HEK293T (cell line): ENCODE data around the gene HSPA12A.

Source experiments
- CTCF ChIA-PET: fragments of 350-600 bp; formaldehyde crosslinking; extraction: SDS; loops from one replicate; lab custom pipeline; 2021; ENCODE audit warnings: antibody characterized with exemption, inconsistent platforms; lab: Yijun Ruan, JAX
- POLR2A ChIA-PET: fragments of 350-600 bp; formaldehyde crosslinking; extraction: SDS; loops from one replicate; lab custom pipeline; 2020; ENCODE audit warnings: antibody characterized with exemption, inconsistent platforms; lab: Yijun Ruan, JAX
- DNase-seq: peaks from one replicate; pipeline ENCODE4 v3.0.0; 2012; ENCODE audit warnings: mixed read lengths; ENCODE audit errors: extremely low spot score
- ARNT ChIP-seq: fragments of 450-650 bp; IDR thresholded peaks from 2 replicates; pipeline ENCODE4 v1.6.1; 2017; ENCODE audit warnings: mild to moderate bottlenecking
- BHLHE40 ChIP-seq: fragments of 450-650 bp; IDR thresholded peaks from 2 replicates; pipeline ENCODE4 v1.6.1; 2016; ENCODE audit warnings: mild to moderate bottlenecking, moderate library complexity, borderline replicate concordance
- CTBP1 ChIP-seq: fragments of 450-650 bp; IDR thresholded peaks from 2 replicates; pipeline ENCODE4 v1.6.1; 2016; ENCODE audit warnings: borderline replicate concordance
- ELF4 ChIP-seq: fragments of 450-650 bp; IDR thresholded peaks from 2 replicates; pipeline ENCODE4 v1.6.1; 2017; ENCODE audit warnings: antibody characterized with exemption
- FOXA1 ChIP-seq: fragments of 450-650 bp; IDR thresholded peaks from 2 replicates; pipeline ENCODE4 v1.6.1; 2016; ENCODE audit warnings: mild to moderate bottlenecking
- FOXK2 ChIP-seq: fragments of 450-650 bp; IDR thresholded peaks from 2 replicates; pipeline ENCODE4 v1.6.1; 2016; ENCODE audit warnings: mild to moderate bottlenecking
- FOXM1 ChIP-seq: fragments of 450-650 bp; IDR thresholded peaks from 2 replicates; pipeline ENCODE4 v1.6.1; 2017; ENCODE audit warnings: mild to moderate bottlenecking, borderline replicate concordance
- HDGF ChIP-seq: fragments of 450-650 bp; IDR thresholded peaks from 2 replicates; pipeline ENCODE4 v1.6.1; 2017; ENCODE audit warnings: antibody characterized with exemption, borderline replicate concordance
- L3MBTL2 ChIP-seq: fragments of 450-650 bp; conservative IDR thresholded peaks from 2 replicates; pipeline ENCODE4 v1.6.1; 2016; ENCODE audit warnings: mild to moderate bottlenecking
- LEF1 ChIP-seq: fragments of 450-650 bp; IDR thresholded peaks from 2 replicates; pipeline ENCODE4 v1.6.1; 2017; ENCODE audit warnings: mild to moderate bottlenecking, borderline replicate concordance
- NFRKB ChIP-seq: fragments of 450-650 bp; IDR thresholded peaks from 2 replicates; pipeline ENCODE4 v1.6.1; 2016; ENCODE audit warnings: mild to moderate bottlenecking, moderate library complexity
- SP1 ChIP-seq: fragments of 450-650 bp; IDR thresholded peaks from 2 replicates; pipeline ENCODE4 v1.6.1; 2017
- SUZ12 ChIP-seq: fragments of 450-650 bp; IDR thresholded peaks from 2 replicates; pipeline ENCODE4 v1.6.1; 2016; ENCODE audit warnings: mild to moderate bottlenecking
- TARDBP ChIP-seq: fragments of 450-650 bp; IDR thresholded peaks from 2 replicates; pipeline ENCODE4 v1.6.1; 2016
- ZNF384 ChIP-seq: fragments of 450-650 bp; IDR thresholded peaks from 2 replicates; pipeline ENCODE4 v1.6.1; 2016
- TF ChIP-seq, protein P1 (sequence below): fragments of 450-650 bp; IDR thresholded peaks from 2 replicates; pipeline ENCODE4 v1.6.1; 2016

Gene HSPA12A

DNA sequence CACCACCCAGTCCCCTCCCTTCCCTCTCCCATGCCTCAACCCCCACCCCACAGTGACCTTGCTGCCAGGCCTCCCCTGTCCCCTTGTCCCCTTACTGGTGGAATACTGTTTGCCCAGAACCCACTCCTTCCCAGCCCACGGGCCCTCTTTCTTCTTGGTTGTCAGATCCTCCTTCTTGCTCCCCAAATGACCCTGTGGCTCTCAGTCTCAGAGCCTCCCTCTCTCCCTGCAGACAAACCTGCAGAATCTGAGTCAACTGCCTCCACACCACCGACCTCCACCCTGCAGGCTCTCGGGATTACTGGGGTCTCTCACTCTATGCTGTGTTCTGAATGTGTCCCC is 47.5 kb downstream of the HSPA12A start:
- ChIA-PET CTCF (no interaction called here), POLR2A (no interaction called here)
- TF ChIP-seq HDGF (no peak), SP1 (no peak), ZNF384 (no peak), LEF1 (no peak), NFRKB (no peak), TARDBP (no peak)
- TF ChIP-seq, protein P1, sequence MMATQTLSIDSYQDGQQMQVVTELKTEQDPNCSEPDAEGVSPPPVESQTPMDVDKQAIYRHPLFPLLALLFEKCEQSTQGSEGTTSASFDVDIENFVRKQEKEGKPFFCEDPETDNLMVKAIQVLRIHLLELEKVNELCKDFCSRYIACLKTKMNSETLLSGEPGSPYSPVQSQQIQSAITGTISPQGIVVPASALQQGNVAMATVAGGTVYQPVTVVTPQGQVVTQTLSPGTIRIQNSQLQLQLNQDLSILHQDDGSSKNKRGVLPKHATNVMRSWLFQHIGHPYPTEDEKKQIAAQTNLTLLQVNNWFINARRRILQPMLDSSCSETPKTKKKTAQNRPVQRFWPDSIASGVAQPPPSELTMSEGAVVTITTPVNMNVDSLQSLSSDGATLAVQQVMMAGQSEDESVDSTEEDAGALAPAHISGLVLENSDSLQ, result no peak
- no peak for DNase-seq

DNA sequence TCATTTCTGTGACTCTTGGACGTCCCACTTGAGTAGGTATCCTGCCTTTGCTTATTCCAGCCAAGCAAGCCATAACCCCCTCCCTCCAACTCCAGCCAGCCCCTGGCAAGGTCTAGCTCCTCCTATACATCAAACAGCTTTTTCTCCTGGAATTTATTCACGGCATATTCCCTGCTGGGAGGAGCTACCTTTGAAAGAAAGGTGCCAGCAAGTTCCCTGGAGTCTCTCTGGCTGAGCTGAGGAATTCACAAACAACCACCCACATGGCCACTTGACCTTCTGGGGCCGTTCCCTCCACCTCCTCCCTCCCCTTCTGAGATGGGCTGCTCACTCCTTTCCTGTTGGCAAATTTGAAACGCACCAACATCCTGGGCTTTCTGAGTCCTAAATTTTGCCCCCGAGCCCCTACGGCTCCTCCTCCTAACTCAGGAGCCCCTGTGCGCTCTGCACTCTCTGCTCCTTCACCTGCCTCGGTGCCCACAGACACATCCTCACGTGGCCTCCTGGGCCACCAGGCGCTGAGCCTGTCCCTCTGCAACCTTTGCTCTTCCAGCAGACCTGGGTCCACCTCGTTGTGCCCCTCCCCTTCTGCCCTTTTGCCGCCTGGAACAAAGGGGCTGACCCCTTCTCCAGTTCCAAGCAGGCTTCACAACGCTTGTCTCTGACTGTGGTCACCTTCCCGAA is 48.0 kb downstream of the HSPA12A start:
- CTCF ChIA-PET, result interaction anchor here (0.8 kb wide), 1 partner anchor 40 kb away, joined by 3 read pairs; no protein-coding TSS in a partner anchor
- no peak for DNase-seq
- POLR2A ChIA-PET, result no interaction called here
- TF ChIP-seq, protein P1, result no peak
- TF ChIP-seq SUZ12 (no peak), LEF1 (no peak), SP1 (no peak), FOXA1 (no peak), ARNT (no peak), CTBP1 (no peak), NFRKB (no peak), TARDBP (no peak), ELF4 (no peak), BHLHE40 (no peak), L3MBTL2 (no peak), HDGF (no peak), FOXM1 (no peak), ZNF384 (no peak), FOXK2 (no peak)

DNA sequence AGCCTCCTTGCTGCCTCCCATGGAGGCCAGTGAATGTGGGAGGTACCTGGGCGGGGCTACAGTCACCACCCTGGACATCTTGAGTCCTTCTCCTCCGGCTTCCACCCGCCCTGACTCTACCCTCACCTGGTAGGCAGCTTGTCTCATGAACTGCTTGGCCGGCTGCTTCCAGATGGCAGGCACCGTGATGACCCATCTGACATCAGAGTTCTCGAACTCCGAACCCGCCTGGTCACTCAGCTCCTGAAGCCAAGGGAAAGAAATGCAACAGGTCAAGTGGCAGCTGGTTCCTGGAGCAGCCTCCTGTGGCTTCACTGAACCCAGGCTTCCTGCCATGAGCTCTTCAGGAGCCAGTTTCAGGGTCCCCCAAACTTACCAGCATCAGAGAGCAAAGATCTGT is 50.1 kb downstream of the HSPA12A start:
- DNase-seq, result no peak
- ChIA-PET CTCF (no interaction called here), POLR2A (no interaction called here)
- TF ChIP-seq FOXM1 (no peak), FOXK2 (no peak), SUZ12 (no peak), HDGF (no peak), ZNF384 (no peak), NFRKB (no peak), L3MBTL2 (no peak)
- TF ChIP-seq, protein P1, result no peak

DNA sequence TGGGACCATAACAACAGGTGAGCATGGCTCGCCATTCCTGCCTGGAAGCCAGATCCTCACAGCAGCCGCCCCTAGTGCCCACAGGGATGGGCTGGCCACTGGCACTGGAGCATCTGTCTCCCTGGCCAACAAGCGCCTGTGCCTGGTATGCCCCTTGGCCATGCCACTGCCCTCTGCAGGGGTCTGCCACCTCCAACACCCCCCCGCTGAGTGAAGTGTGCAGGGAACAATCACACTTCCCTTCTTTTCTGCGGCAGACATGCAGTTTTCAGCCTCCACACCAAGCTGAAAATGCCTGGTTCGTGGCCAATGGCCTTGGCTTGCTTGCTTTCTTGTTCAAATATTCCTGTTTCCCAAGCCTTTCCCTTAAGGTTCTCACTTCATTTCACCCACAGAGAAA is 50.7 kb downstream of the HSPA12A start:
- no peak for DNase-seq
- ChIA-PET CTCF (no interaction called here), POLR2A (no interaction called here)
- TF ChIP-seq TARDBP (no peak), SP1 (no peak), FOXM1 (no peak), LEF1 (no peak), HDGF (no peak), FOXK2 (no peak), BHLHE40 (no peak), ELF4 (no peak), NFRKB (no peak), FOXA1 (no peak)

DNA sequence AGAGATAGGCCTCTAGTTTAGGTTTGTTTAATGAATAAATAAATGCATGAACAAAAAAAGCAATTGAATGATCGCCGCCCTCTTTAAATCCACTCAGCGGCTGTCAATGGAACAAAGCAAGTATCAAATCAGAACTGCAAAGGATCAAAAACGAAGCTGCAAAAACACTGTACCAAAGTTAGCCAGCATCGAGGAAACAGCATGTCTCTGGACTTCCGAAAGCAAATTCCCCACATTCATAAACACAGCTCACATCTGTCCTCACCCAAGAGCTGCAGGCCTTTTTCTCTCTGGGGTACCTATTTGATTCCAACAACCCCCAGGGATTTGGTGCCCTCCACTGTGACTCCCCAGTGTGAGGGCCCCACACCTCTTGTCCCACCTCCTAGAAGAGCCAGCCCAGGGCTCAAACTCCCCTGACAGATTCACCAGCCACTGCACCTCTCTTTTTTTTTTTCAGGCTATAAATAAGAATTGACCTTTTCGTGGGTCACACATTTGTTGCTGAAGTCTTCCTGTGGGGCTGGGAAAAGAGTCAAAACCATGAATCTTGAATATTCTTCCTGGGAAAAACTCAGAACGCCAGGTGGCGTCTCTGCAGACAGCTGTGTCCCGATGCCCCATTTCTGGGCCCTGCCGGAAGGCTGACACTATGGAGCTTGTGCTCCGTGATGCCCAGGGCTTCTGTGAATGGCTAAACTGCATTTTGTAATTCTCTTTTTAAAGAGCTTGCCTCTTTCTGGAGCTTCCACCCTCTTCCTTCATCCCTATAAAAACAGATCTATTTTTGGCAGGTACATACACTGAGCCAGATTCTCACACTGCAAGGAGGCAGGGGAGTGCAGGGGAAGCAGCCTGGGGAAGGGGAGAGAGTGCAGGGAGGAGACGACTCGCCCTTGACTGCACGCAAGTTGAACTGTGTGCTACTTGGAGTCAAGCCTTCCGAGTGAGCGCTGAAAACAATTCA is 51.7 kb downstream of the HSPA12A start:
- TF ChIP-seq LEF1 (no peak), SP1 (no peak), NFRKB (no peak), FOXK2 (no peak), FOXM1 (no peak), BHLHE40 (no peak), HDGF (no peak), TARDBP (no peak), FOXA1 (no peak), L3MBTL2 (no peak), SUZ12 (no peak), ARNT (no peak), ELF4 (no peak), ZNF384 (no peak), CTBP1 (no peak)
- TF ChIP-seq, protein P1, result no peak
- CTCF ChIA-PET, result interaction anchor here (0.7 kb wide), 1 partner anchor 99 kb away, joined by 3 read pairs; no protein-coding TSS in a partner anchor
- POLR2A ChIA-PET, result no interaction called here
- no peak for DNase-seq
